Hepatocyte (in vitro differentiated cells): ENCODE results near the gene CCDC187.

Experiments
- CTCF ChIP-seq: fragments of 200-600 bp; sonication (generic); IDR thresholded peaks from 2 replicates; pipeline ENCODE4 v1.5.1; 2016; ENCODE audit warnings: antibody characterized with exemption, mild to moderate bottlenecking; ENCODE audit not compliant: poor library complexity
- EZH2phosphoT487 ChIP-seq: fragments of 200-600 bp; sonication (generic); IDR thresholded peaks from one replicate; pipeline ENCODE4 v1.6.1; 2018; ENCODE audit warnings: antibody characterized with exemption, mild to moderate bottlenecking, low read depth, moderate library complexity; ENCODE audit not compliant: unreplicated experiment, severe bottlenecking

DNA sequence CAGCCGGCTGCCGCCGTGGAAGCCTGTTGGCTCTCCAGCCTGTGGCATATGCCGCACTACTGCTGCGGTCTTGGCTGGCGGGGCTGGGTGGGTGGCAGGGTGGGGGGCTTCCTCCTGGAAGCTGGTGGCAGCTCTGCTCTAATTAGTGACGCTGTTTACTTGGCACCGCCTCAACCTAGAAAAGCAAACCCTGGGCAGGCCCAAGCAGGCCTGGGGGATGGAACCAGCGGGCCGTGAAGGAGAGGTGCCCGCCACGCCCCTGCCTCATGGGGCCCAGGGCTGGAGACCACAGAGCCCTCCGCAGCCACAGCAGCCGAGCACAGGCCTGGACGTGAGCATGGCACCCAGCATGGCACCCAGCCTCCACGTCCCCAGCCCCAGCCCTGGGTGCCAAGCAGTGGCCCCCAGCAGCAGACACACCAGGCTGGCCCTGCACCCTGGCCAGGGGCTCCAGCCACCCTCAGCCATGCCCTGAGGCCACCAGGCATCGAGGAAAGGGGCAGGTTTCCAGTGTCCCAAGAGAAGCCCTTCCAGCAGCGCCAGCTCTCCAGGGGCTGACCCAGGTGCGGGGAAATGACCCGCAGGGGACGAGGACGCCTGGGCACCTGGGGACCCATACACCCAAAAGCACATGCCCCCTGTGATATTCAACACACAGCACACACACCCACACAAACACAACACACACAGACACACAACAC, 5.4 kb upstream of the CCDC187 start:
- no peak for TF ChIP-seq CTCF
- TF ChIP-seq EZH2phosphoT487, result no peak
